Heart left ventricle (tissue), 16 donors: ENCODE measurements around the gene MYO5B. TPM values are rescaled to one million over a fixed set of nuclear protein-coding genes. Genes with fewer than 3 reads are reported as not detected.

Experiments
- ATAC-seq, 4 donors: fragments of 200-7000 bp; cut with Tn5 transposase; one replicate each; pipeline ENCODE4 v1.9.1; 2020 to 2022; ENCODE audit warnings: moderate library complexity in 4 of 4, mild to moderate bottlenecking in 3 of 4, moderate number of reproducible peaks in 1 of 4
- DNase-seq, 5 donors: peaks; one replicate each; pipeline ENCODE4 v3.0.0-alpha.2; 2020
- H3K27ac ChIP-seq, 12 donors: fragments of 200-600 bp; sonication (generic) in 4 of 12; one replicate each; pipeline versions ENCODE4 v1.5.0 to v1.8.0; 2016 to 2022; ENCODE audit warnings: mild to moderate bottlenecking in 2 of 12
- H3K27me3 ChIP-seq, 9 donors: fragments of 200-600 bp; sonication (generic) in 2 of 9; one replicate each; pipeline versions ENCODE4 v1.5.1 to v1.8.0; 2016 to 2022; ENCODE audit warnings: mild to moderate bottlenecking in 3 of 9
- H3K36me3 ChIP-seq, 9 donors: fragments of 200-600 bp; sonication (generic) in 2 of 9; one replicate each; pipeline versions ENCODE4 v1.5.0 to v1.8.0; 2018 to 2022; ENCODE audit warnings: mild to moderate bottlenecking in 2 of 9
- H3K4me1 ChIP-seq, 12 donors: fragments of 200-600 bp; sonication (generic) in 4 of 12; one replicate each; pipeline versions ENCODE4 v1.5.0 to v1.8.0; 2016 to 2022; ENCODE audit warnings: mild to moderate bottlenecking in 3 of 12
- H3K4me3 ChIP-seq, 12 donors: fragments of 200-600 bp; sonication (generic) in 4 of 12; one replicate each; pipeline versions ENCODE4 v1.5.0 to v1.8.0; 2017 to 2022; ENCODE audit warnings: mild to moderate bottlenecking in 9 of 12, moderate library complexity in 4 of 12
- H3K9me3 ChIP-seq, 12 donors: fragments of 200-600 bp; sonication (generic) in 4 of 12; one replicate each; pipeline versions ENCODE4 v1.5.0 to v1.8.0; 2016 to 2022; ENCODE audit warnings: mild to moderate bottlenecking in 1 of 12
- CTCF ChIP-seq, 12 donors: fragments of 200-600 bp; sonication (generic) in 4 of 12; IDR thresholded peaks; one replicate each; pipeline versions ENCODE4 v1.5.0 to v1.8.0; 2018 to 2022; ENCODE audit warnings: antibody characterized with exemption in 12 of 12, mild to moderate bottlenecking in 5 of 12
- POLR2A ChIP-seq, 2 donors: fragments of 450-650 bp; IDR thresholded peaks; one replicate each; pipeline ENCODE4 v1.6.1; 2017; ENCODE audit warnings: antibody characterized with exemption in 2 of 2, mild to moderate bottlenecking in 2 of 2, moderate library complexity in 2 of 2
- WGBS, 4 donors: extraction: QIAGEN DNeasy Blood & Tissue Kit in 2 of 4; methylation state at CpG; one replicate each; pipeline versions ENCODE4 v1.1.5 to v1.1.7; 2013 to 2018; 5-methylcytosine and 5-hydroxymethylcytosine counted together
- intact Hi-C, 10 donors: fragments of 100-400 bp; cut with DNase I; formaldehyde crosslinking; loops; one replicate each; pipeline versions ENCODE4 v1.11.1 to v1.14.2; 2022
- polyA plus RNA-seq, 2 donors: library from polyadenylated mRNA; stranded (reverse); fragments of 200-250 nt; gene quantifications; one replicate each; pipeline ENCODE4 v1.2.3, GENCODE V29; 2013
- total RNA-seq, 9 donors: library from RNA; depleted of rRNA in 2 of 9; stranded (reverse); fragments of >200 nt in 2 of 9; fragmentation: NEBNext Ultra II Directional in 3 of 9; extraction: Animal tissue kit (Norgen Biotek cat#: 25700) in 3 of 9; gene quantifications; one replicate each; pipeline versions ENCODE4 v1.1.0 to v1.2.4, GENCODE V29; 2016 to 2023
- donor health status: ischemic (EF 13 %, LVEDD 7.1; RV severe dilation, severe dysfunction).
- donor health status: healthy with polysubstance abuse.
- donor health status: DM: no; HTN: yes; CAD: no.
- donor health status: DM: no; HTN: no; CAD: no.
- donor health status: ischemic (EF 25% LVEDD 6.9; RV normal size, moderate dysfunction).
- donor health status: ischemic (EF 25% LVEDD 5.7; RV mildly dilated, moderate dysfunction).
- donor health status: healthy.
- donor health status: DM: yes; HTN: yes; CAD: no.
- donor health status: ischemic (EF 35%, LVEDD 5.7; RV mildly dilated, moderate dysfunction).
- donor health status: nonischemic (EF 11% LVEDD 7.7; RV severe dilation, severe dysfunction).
- donor health status: DM: yes; HTN: yes; CAD: no.
- donor health status: PGD.
- donor health status: ischemic (EF 29% LVEDD 5.4; RV normal size, mild dysfunction).
- donor health status: nonischemic (EF 23%, LVEDD 6.1; RV moderate dilation, normal function).

The MYO5B gene
- total and polyA plus RNA-seq, 11 donors = 0.51 to 5.9 (median 1.4) TPM

DNA sequence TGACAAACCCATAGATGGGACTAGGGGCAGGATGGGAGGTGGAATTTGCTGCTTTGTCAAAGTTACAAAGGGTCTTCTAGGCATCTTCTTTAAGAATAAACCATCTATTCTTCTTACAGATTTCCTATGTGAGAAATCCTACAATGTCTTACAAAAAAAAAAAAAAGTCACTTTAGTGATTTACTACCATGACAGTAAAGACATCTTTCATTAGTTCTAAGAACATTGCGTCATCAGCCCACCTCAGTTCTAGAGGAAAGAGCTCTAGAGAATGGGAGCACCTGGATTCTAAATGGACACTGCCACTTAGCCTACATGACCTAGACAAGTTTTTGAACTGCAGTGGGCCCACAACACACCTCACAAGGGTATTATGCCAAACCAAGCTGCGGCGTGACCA is 172.0 kb downstream of the MYO5B start:
- WGBS, 4 donors = 95 to 97% (median 96%) methylated on average over 3 of the region's 3 CpGs
- ATAC-seq (no peak), DNase-seq (no peak)
- H3K4me1 ChIP-seq = no peaks in the 10 kb centered on the region
- intact Hi-C loops = no loop called here
- no peak overlapping the region for H3K4me3 ChIP-seq
- H3K27me3 ChIP-seq = peaks cover 0 to 9% (median 0%) of the 10 kb centered on the region in 9 donors
- no peak for TF ChIP-seq POLR2A (IDR thresholded peaks at IDR 0.05)
- TF ChIP-seq CTCF (IDR thresholded peaks at IDR 0.05) = no peak
- no peaks in the 10 kb centered on the region for H3K36me3 ChIP-seq
- peaks cover 0 to 8% (median 0%) of the 10 kb centered on the region in 12 donors for H3K9me3 ChIP-seq
- H3K27ac ChIP-seq = no peak overlapping the region

GRCh38 chr18:50014606-50015005 is 180.3 kb downstream of the MYO5B start:
- Histone ChIP-seq H3K36me3 (no peaks in the 10 kb centered on the region), H3K9me3 (no peaks in the 10 kb centered on the region), H3K4me1 (no peaks in the 10 kb centered on the region), H3K27me3 (peaks cover 0 to 18% (median 2%) of the 10 kb centered on the region in 9 donors), H3K4me3 (no peak overlapping the region), H3K27ac (no peak overlapping the region)
- DNase-seq (no peak), ATAC-seq (no peak)
- intact Hi-C loops = loop anchor here in 4 of 10 donors (5.0 to 10.0 kb wide), 5 partner anchors 70 to 418 kb away; no protein-coding TSS in a partner anchor
- TF ChIP-seq CTCF (IDR thresholded peaks at IDR 0.05) (no peak), POLR2A (IDR thresholded peaks at IDR 0.05) (no peak)
- WGBS, 4 donors = 75 to 80% (median 78%) methylated on average over 4 of the region's 4 CpGs

GRCh38 chr18:50013363-50014138 is 181.4 kb downstream of the MYO5B start:
- Histone ChIP-seq H3K27ac (no peak overlapping the region), H3K36me3 (no peaks in the 10 kb centered on the region), H3K4me1 (no peaks in the 10 kb centered on the region), H3K4me3 (no peak overlapping the region), H3K27me3 (peaks cover 0 to 17% (median 2%) of the 10 kb centered on the region in 9 donors), H3K9me3 (no peaks in the 10 kb centered on the region)
- TF ChIP-seq POLR2A (IDR thresholded peaks at IDR 0.05) = no peak
- no peak for TF ChIP-seq CTCF (IDR thresholded peaks at IDR 0.05)
- DNase-seq (no peak), ATAC-seq (no peak)
- intact Hi-C loops = loop anchor here in 4 of 10 donors (5.0 to 10.0 kb wide), 5 partner anchors 69 to 419 kb away; no protein-coding TSS in a partner anchor
- WGBS, 4 donors = 76 to 77% (median 77%) methylated on average over 8 of the region's 8 CpGs

DNA sequence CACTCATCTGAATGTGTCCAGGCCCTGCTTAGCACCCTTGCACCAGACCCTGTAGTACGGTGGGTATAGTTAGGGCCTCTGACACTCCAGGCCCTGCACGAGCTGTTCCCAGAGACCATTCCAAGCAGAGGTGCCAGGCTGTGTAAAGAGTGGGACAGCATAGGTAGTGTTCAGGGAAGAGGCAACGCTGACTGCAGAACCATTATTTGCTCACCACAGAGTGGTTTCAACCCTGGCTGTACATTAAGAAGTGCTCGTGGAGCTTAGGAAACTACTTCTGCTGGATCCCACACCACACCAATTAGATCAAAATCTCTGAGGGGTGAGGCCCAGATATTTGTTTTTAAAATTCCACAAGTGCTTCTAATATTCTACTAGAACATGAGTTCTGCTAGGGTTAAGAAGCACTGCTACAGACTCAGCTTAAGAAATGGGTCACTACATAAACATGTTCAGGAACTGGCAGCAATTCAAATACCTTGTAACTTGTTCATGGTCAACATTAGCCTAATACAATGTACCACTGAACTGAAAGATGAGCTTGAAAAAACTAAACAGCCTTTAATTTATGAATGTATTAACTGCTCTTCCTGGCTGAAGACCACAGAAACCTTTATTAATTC is 183.0 kb downstream of the MYO5B start:
- Histone ChIP-seq H3K4me3 (no peak overlapping the region), H3K36me3 (no peaks in the 10 kb centered on the region), H3K9me3 (no peaks in the 10 kb centered on the region), H3K4me1 (no peaks in the 10 kb centered on the region), H3K27ac (no peak overlapping the region), H3K27me3 (peaks cover 0 to 5% (median 0%) of the 10 kb centered on the region in 9 donors)
- TF ChIP-seq POLR2A (IDR thresholded peaks at IDR 0.05) = no peak
- no peak for TF ChIP-seq CTCF (IDR thresholded peaks at IDR 0.05)
- ATAC-seq = no peak
- 83 to 88% (median 85%) methylated on average over 4 of the region's 4 CpGs for WGBS, 4 donors
- DNase-seq = no peak
- intact Hi-C loops = loop anchor here in 4 of 10 donors (5.0 to 10.0 kb wide), 5 partner anchors 67 to 420 kb away; no protein-coding TSS in a partner anchor
